Measurements from ENCODE around the gene GPR158.

GPR158 gene

DNA sequence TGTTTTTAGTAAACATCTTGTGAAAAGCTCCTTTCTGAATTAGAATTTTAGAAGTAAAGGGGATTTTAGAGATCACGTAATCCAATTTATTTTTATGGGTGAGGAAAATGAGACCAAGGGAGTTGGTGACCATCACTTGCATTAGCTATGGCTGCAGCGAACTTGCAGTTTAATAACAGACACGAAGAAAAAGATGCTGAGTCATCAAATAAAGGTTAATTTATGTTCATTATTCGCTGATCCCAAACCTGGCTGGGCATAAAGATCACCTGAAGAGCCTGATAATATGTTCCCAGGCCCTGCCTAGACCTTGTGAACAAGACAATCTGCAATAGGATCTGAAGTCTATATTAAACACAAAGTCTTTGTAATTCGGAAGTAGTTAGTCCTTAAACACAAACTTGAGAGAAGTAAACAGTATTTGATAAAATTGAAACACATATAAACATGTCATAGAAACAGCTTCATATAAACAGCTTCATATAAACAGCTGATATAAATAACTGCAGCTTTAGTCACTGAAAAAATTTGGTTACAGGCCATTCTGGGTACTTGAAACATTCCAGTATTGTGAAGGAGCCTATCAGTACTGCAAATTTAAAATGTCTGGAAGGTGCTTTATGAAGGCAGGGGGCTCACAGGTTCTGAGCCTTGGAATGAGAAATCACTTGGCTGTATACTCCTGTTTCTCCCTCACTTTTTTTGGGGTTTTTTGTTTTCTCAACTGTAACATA, 16.5 kb downstream of the GPR158 start:
- no peak for TF ChIP-seq ZNF70 (CRISPR knock-in tag; IDR thresholded peaks at IDR 0.05)
- no peak for TF ChIP-seq SNAI2 (CRISPR knock-in tag; IDR thresholded peaks at IDR 0.05)
- no peak for TF ChIP-seq CSDC2 (CRISPR knock-in tag; IDR thresholded peaks at IDR 0.05)
- no peak for TF ChIP-seq ZC3H10 (CRISPR knock-in tag; IDR thresholded peaks at IDR 0.05)
- no peak for TF ChIP-seq GLIS3 (CRISPR knock-in tag; IDR thresholded peaks at IDR 0.05)
- TF ChIP-seq ARNTL (CRISPR knock-in tag; IDR thresholded peaks at IDR 0.05; ENCODE audit: borderline replicate concordance, low read depth), result no peak
- TF ChIP-seq ZFP3 (CRISPR knock-in tag; IDR thresholded peaks at IDR 0.05), result no peak
- TF ChIP-seq, protein P1, sequence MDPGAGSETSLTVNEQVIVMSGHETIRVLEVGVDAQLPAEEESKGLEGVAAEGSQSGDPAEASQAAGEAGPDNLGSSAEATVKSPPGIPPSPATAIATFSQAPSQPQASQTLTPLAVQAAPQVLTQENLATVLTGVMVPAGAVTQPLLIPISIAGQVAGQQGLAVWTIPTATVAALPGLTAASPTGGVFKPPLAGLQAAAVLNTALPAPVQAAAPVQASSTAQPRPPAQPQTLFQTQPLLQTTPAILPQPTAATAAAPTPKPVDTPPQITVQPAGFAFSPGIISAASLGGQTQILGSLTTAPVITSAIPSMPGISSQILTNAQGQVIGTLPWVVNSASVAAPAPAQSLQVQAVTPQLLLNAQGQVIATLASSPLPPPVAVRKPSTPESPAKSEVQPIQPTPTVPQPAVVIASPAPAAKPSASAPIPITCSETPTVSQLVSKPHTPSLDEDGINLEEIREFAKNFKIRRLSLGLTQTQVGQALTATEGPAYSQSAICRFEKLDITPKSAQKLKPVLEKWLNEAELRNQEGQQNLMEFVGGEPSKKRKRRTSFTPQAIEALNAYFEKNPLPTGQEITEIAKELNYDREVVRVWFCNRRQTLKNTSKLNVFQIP (CRISPR knock-in tag; IDR thresholded peaks at IDR 0.05; ENCODE audit: borderline replicate concordance, low read depth), result no peak
- no peak for TF ChIP-seq PPARA (CRISPR knock-in tag; IDR thresholded peaks at IDR 0.05; ENCODE audit: borderline replicate concordance)
- TF ChIP-seq, protein P2, sequence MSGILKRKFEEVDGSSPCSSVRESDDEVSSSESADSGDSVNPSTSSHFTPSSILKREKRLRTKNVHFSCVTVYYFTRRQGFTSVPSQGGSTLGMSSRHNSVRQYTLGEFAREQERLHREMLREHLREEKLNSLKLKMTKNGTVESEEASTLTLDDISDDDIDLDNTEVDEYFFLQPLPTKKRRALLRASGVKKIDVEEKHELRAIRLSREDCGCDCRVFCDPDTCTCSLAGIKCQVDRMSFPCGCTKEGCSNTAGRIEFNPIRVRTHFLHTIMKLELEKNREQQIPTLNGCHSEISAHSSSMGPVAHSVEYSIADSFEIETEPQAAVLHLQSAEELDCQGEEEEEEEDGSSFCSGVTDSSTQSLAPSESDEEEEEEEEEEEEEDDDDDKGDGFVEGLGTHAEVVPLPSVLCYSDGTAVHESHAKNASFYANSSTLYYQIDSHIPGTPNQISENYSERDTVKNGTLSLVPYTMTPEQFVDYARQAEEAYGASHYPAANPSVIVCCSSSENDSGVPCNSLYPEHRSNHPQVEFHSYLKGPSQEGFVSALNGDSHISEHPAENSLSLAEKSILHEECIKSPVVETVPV (CRISPR knock-in tag; IDR thresholded peaks at IDR 0.05), result no peak
- ATAC-seq, result no peak

DNA sequence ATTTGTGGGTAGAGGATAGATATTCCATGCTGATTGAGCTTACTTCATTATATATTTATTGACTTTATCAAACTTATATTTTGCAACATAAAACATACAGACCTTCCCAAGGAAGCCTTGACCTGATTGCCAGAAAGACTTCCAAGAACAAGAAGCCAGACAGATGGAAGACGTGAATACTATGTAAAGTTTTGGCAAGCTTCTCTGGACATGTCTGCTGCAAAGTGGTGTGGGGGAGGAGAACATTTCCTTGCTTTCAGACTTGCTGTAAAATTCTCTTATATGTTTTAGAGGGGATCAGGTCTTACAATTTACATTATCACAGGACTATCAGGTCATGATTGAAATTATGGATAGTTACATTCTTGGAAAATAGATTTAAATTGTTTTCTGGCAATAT, 23.4 kb downstream of the GPR158 start:
- no peak for TF ChIP-seq ARNTL (CRISPR knock-in tag; IDR thresholded peaks at IDR 0.05; ENCODE audit: borderline replicate concordance, low read depth)
- no peak for TF ChIP-seq ZFP30 (CRISPR knock-in tag; IDR thresholded peaks at IDR 0.05)
- TF ChIP-seq OSR1 (CRISPR knock-in tag; IDR thresholded peaks at IDR 0.05), result no peak
- no peak for TF ChIP-seq BACH2 (CRISPR knock-in tag; IDR thresholded peaks at IDR 0.05; ENCODE audit: borderline replicate concordance)
- TF ChIP-seq, protein P2 (CRISPR knock-in tag; IDR thresholded peaks at IDR 0.05), result no peak
- TF ChIP-seq, protein P3, sequence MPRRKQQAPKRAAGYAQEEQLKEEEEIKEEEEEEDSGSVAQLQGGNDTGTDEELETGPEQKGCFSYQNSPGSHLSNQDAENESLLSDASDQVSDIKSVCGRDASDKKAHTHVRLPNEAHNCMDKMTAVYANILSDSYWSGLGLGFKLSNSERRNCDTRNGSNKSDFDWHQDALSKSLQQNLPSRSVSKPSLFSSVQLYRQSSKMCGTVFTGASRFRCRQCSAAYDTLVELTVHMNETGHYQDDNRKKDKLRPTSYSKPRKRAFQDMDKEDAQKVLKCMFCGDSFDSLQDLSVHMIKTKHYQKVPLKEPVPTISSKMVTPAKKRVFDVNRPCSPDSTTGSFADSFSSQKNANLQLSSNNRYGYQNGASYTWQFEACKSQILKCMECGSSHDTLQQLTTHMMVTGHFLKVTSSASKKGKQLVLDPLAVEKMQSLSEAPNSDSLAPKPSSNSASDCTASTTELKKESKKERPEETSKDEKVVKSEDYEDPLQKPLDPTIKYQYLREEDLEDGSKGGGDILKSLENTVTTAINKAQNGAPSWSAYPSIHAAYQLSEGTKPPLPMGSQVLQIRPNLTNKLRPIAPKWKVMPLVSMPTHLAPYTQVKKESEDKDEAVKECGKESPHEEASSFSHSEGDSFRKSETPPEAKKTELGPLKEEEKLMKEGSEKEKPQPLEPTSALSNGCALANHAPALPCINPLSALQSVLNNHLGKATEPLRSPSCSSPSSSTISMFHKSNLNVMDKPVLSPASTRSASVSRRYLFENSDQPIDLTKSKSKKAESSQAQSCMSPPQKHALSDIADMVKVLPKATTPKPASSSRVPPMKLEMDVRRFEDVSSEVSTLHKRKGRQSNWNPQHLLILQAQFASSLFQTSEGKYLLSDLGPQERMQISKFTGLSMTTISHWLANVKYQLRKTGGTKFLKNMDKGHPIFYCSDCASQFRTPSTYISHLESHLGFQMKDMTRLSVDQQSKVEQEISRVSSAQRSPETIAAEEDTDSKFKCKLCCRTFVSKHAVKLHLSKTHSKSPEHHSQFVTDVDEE (CRISPR knock-in tag; IDR thresholded peaks at IDR 0.05), result no peak
- no peak for TF ChIP-seq TOX (CRISPR knock-in tag; IDR thresholded peaks at IDR 0.05; ENCODE audit: borderline replicate concordance)
- TF ChIP-seq, protein P4, sequence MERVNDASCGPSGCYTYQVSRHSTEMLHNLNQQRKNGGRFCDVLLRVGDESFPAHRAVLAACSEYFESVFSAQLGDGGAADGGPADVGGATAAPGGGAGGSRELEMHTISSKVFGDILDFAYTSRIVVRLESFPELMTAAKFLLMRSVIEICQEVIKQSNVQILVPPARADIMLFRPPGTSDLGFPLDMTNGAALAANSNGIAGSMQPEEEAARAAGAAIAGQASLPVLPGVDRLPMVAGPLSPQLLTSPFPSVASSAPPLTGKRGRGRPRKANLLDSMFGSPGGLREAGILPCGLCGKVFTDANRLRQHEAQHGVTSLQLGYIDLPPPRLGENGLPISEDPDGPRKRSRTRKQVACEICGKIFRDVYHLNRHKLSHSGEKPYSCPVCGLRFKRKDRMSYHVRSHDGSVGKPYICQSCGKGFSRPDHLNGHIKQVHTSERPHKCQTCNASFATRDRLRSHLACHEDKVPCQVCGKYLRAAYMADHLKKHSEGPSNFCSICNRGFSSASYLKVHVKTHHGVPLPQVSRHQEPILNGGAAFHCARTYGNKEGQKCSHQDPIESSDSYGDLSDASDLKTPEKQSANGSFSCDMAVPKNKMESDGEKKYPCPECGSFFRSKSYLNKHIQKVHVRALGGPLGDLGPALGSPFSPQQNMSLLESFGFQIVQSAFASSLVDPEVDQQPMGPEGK (CRISPR knock-in tag; IDR thresholded peaks at IDR 0.05; ENCODE audit: borderline replicate concordance), result no peak
- no peak for TF ChIP-seq RARB (CRISPR knock-in tag; IDR thresholded peaks at IDR 0.05)
- TF ChIP-seq PPARA (CRISPR knock-in tag; IDR thresholded peaks at IDR 0.05; ENCODE audit: borderline replicate concordance), result no peak
- TF ChIP-seq, protein P1 (CRISPR knock-in tag; IDR thresholded peaks at IDR 0.05; ENCODE audit: borderline replicate concordance, low read depth), result no peak
- no peak for TF ChIP-seq ESRRG (CRISPR knock-in tag; IDR thresholded peaks at IDR 0.05)
- no peak for ATAC-seq
